ENCODE measurements around the gene EXOC3.

- TF ChIP-seq CTCF (IDR thresholded peaks at IDR 0.05) (no peak), POLR2AphosphoS5 (IDR thresholded peaks at IDR 0.05) (no peak), POLR2A (IDR thresholded peaks at IDR 0.05) (no peak), EP300 (IDR thresholded peaks at IDR 0.05) (no peak)
Measured at GRCh38 chr5:499233-500209, 56.5 kb downstream of the EXOC3 start.

Data from gastroesophageal sphincter (tissue), 3 donors.